Measurements from ENCODE around the gene LMNTD2.

LMNTD2 gene

GRCh38 chr11:551131-551530 is 9.4 kb downstream of the LMNTD2 start:
- peaks cover 8% of the 10 kb centered on the region for H3K27me3 ChIP-seq (ENCODE audit: insufficient read depth, poor library complexity, severe bottlenecking)
- H3K4me3 ChIP-seq (replicated peaks; ENCODE audit: insufficient read depth, low read length): no peak overlapping the region
- no peak for TF ChIP-seq POLR2AphosphoS5 (IDR thresholded peaks at IDR 0.05; ENCODE audit: low read depth)
- no peak for TF ChIP-seq CTCF (IDR thresholded peaks at IDR 0.05; ENCODE audit: insufficient read depth, low read length)
- TF ChIP-seq GABPA (IDR thresholded peaks at IDR 0.05; ENCODE audit: low read depth): no peak
- TF ChIP-seq SPI1 (IDR thresholded peaks at IDR 0.05; ENCODE audit: borderline replicate concordance, low read depth): no peak
- no peak for TF ChIP-seq REST (IDR thresholded peaks at IDR 0.05; ENCODE audit: insufficient replicate concordance, low read depth)
- no peak overlapping the region for H3K27ac ChIP-seq (replicated peaks)
- DNase-seq (ENCODE audit: low read depth in 1 of 2, low spot score in 1 of 2): no peak

GRCh38 chr11:550746-551085 is 9.8 kb downstream of the LMNTD2 start:
- TF ChIP-seq POLR2AphosphoS5 (IDR thresholded peaks at IDR 0.05; ENCODE audit: low read depth): no peak
- no peak for TF ChIP-seq REST (IDR thresholded peaks at IDR 0.05; ENCODE audit: insufficient replicate concordance, low read depth)
- TF ChIP-seq CTCF (IDR thresholded peaks at IDR 0.05; ENCODE audit: insufficient read depth, low read length): no peak
- TF ChIP-seq SPI1 (IDR thresholded peaks at IDR 0.05; ENCODE audit: borderline replicate concordance, low read depth): no peak
- TF ChIP-seq GABPA (IDR thresholded peaks at IDR 0.05; ENCODE audit: low read depth): no peak
- no peak overlapping the region for H3K27ac ChIP-seq (replicated peaks)
- no peak for DNase-seq (ENCODE audit: low read depth in 1 of 2, low spot score in 1 of 2)
- H3K27me3 ChIP-seq (ENCODE audit: insufficient read depth, poor library complexity, severe bottlenecking): peaks cover 6% of the 10 kb centered on the region
- no peak overlapping the region for H3K4me3 ChIP-seq (replicated peaks; ENCODE audit: insufficient read depth, low read length)

GRCh38 chr11:550021-550745 is 10.4 kb downstream of the LMNTD2 start:
- TF ChIP-seq GABPA (IDR thresholded peaks at IDR 0.05; ENCODE audit: low read depth) (no peak), CTCF (IDR thresholded peaks at IDR 0.05; ENCODE audit: insufficient read depth, low read length) (no peak), POLR2AphosphoS5 (IDR thresholded peaks at IDR 0.05; ENCODE audit: low read depth) (no peak), REST (IDR thresholded peaks at IDR 0.05; ENCODE audit: insufficient replicate concordance, low read depth) (no peak), SPI1 (IDR thresholded peaks at IDR 0.05; ENCODE audit: borderline replicate concordance, low read depth) (no peak)
- no peak for DNase-seq (ENCODE audit: low read depth in 1 of 2, low spot score in 1 of 2)
- Histone ChIP-seq H3K27ac (replicated peaks) (no peak overlapping the region), H3K27me3 (ENCODE audit: insufficient read depth, poor library complexity, severe bottlenecking) (peaks cover under 1% of the 10 kb centered on the region), H3K4me3 (replicated peaks; ENCODE audit: insufficient read depth, low read length) (no peak overlapping the region)
